Thoracic aorta (tissue), 2 donors: ENCODE results near the gene CALCOCO2. TPM values are rescaled to one million over a fixed set of nuclear protein-coding genes. Genes with fewer than 3 reads are reported as not detected.
A peak's percentile ranks its signal among the peaks of the same experiment; 100 is the strongest.

ENCODE experiments used
- ATAC-seq: fragments of 150-250 bp; one replicate; pipeline ENCODE4 v1.8.0; 2017; ENCODE audit warnings: low read depth; ENCODE audit not compliant: insufficient number of reproducible peaks, low FRiP score
- DNase-seq: peaks from one replicate; pipeline ENCODE4 v3.0.0-alpha.2; 2020; ENCODE audit warnings: low spot score
- H3K27ac ChIP-seq, 2 donors: fragments of 200-600 bp; sonication (generic); 1 replicate in 1 of 2; 2 replicates in 1 of 2; pipeline ENCODE4 v1.5.1; 2016; ENCODE audit warnings: mild to moderate bottlenecking in 2 of 2, moderate library complexity in 2 of 2
- H3K27me3 ChIP-seq: fragments of 200-600 bp; sonication (generic); replicated peaks from 2 replicates; pipeline ENCODE4 v1.6.0; 2016; ENCODE audit warnings: mild to moderate bottlenecking; ENCODE audit not compliant: insufficient read depth
- H3K36me3 ChIP-seq: fragments of 200-600 bp; sonication (generic); one replicate; pipeline ENCODE4 v1.5.1; 2016
- H3K4me1 ChIP-seq, 2 donors: fragments of 200-600 bp; sonication (generic); 1 replicate in 1 of 2; 2 replicates in 1 of 2; pipeline versions ENCODE4 v1.5.1 to v1.6.0; 2016; ENCODE audit warnings: low read depth in 2 of 2, mild to moderate bottlenecking in 1 of 2; ENCODE audit not compliant: control insufficient read depth in 1 of 2
- H3K4me3 ChIP-seq: fragments of 200-600 bp; sonication (generic); 2 replicates; pipeline ENCODE4 v1.5.1; 2016; ENCODE audit warnings: mild to moderate bottlenecking
- H3K9me3 ChIP-seq: fragments of 200-600 bp; sonication (generic); 2 replicates; pipeline ENCODE4 v1.5.1; 2016
- total RNA-seq, 2 donors: library from RNA; depleted of rRNA; stranded (reverse); fragments of >200 nt; gene quantifications; one replicate each; pipeline versions ENCODE4 v1.1.0 to v1.2.3, GENCODE V29; 2016
- TF ChIP-seq, protein P1 (sequence below): fragments of 200-600 bp; sonication (generic); IDR thresholded peaks from one replicate; pipeline ENCODE4 v1.5.1; 2019; ENCODE audit warnings: antibody characterized with exemption

Gene CALCOCO2
- total RNA-seq, 2 donors from 2014 or later, result 122 to 192 TPM

DNA sequence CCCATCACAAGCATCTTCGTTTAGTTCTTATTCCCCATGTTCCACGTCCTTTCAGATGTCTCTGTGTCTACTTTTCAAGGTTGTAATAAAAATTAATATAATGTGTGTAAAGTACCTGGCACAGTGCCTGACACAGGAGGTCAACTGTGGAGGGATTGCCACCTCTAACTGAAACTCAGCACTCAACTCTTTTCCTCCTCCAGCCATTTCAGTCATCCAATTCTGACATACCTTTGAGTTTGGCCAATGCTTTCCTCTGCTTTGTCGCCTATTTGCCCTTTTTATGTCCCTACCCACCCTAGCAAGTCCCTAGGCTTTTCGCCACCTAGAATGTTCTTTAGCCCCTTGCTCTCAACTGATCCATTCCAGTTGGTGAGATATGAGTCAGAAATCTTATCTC lies 78.9 kb downstream of the CALCOCO2 start:
- Histone ChIP-seq H3K27ac (no peak overlapping the region), H3K4me1 (peaks cover 22 to 33% of the 10 kb centered on the region in 2 donors), H3K9me3 (no peaks in the 10 kb centered on the region), H3K4me3 (peak overlapping the region; percentile 72), H3K27me3 (no peaks in the 10 kb centered on the region), H3K36me3 (no peaks in the 10 kb centered on the region)
- no peak for DNase-seq
- TF ChIP-seq, protein P1, sequence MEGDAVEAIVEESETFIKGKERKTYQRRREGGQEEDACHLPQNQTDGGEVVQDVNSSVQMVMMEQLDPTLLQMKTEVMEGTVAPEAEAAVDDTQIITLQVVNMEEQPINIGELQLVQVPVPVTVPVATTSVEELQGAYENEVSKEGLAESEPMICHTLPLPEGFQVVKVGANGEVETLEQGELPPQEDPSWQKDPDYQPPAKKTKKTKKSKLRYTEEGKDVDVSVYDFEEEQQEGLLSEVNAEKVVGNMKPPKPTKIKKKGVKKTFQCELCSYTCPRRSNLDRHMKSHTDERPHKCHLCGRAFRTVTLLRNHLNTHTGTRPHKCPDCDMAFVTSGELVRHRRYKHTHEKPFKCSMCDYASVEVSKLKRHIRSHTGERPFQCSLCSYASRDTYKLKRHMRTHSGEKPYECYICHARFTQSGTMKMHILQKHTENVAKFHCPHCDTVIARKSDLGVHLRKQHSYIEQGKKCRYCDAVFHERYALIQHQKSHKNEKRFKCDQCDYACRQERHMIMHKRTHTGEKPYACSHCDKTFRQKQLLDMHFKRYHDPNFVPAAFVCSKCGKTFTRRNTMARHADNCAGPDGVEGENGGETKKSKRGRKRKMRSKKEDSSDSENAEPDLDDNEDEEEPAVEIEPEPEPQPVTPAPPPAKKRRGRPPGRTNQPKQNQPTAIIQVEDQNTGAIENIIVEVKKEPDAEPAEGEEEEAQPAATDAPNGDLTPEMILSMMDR, result no peak
- ATAC-seq, result no peak

DNA sequence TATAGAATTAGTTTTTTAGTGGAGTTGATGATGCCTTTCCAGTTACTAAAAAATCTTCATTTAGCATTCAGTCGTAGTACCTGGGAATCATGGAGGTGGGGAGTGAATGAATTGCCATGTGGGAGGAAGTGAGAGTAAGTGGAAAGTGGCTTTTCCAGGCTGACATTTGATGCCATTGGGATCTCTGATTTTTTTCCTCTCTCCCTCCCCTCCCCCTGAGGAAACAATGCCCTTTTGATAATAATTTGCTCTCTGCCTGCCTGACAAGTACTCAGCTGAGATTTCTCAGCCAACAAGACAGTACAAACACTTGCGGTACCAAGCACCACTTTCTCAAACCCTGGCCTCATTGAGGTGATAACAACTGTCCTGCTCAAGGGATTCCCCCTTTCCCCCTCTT lies 79.5 kb downstream of the CALCOCO2 start:
- Histone ChIP-seq H3K27ac (no peak overlapping the region), H3K9me3 (no peaks in the 10 kb centered on the region), H3K4me3 (no peak overlapping the region), H3K4me1 (peaks cover 23 to 38% of the 10 kb centered on the region in 2 donors), H3K36me3 (no peaks in the 10 kb centered on the region), H3K27me3 (no peaks in the 10 kb centered on the region)
- no peak for DNase-seq
- TF ChIP-seq, protein P1, result no peak
- ATAC-seq, result no peak

DNA sequence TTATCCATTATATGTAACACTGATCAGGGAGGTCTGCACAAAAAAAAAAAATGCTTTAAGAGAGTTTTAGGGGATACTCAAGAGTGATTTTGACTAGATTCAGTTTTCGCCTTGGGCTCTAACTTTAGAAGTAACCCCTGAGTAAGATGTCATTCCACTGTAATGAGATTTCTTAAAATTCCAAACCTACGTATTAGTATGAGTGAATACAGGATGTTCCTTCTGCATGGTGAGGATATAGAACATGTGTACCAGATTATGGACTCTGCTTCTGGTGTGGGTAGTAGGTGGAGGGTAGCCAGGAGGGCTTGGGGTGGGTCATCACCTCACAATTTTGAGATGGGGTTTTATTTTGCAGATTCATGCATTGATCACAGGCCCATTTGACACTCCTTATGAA lies 81.6 kb downstream of the CALCOCO2 start:
- Histone ChIP-seq H3K4me1 (peaks cover 25 to 43% of the 10 kb centered on the region in 2 donors), H3K9me3 (no peaks in the 10 kb centered on the region), H3K27me3 (no peaks in the 10 kb centered on the region), H3K36me3 (peaks cover 11% of the 10 kb centered on the region), H3K27ac (no peak overlapping the region), H3K4me3 (no peak overlapping the region)
- DNase-seq, result no peak
- TF ChIP-seq, protein P1, result no peak
- ATAC-seq, result no peak

Other genes starting within 250 kb of the CALCOCO2 start
- gene HOXB3, start 240.8 kb upstream of the CALCOCO2 start, total RNA-seq, result 10 to 100 TPM; 26.8 to 33.3 TPM
- gene HOXB5, start 237.3 kb upstream of the CALCOCO2 start, total RNA-seq, result 1 to 10 TPM in 1 of 2 donors, under 1 TPM in 1; 0.56 to 3.8 TPM
- gene HOXB6, start 226.0 kb upstream of the CALCOCO2 start, total RNA-seq, result 1 to 10 TPM; 4.2 to 9.9 TPM
- gene HOXB7, start 220.0 kb upstream of the CALCOCO2 start, total RNA-seq, result 1 to 10 TPM in 1 of 2 donors, under 1 TPM in 1; 0.63 to 7.2 TPM
- 1 to 10 TPM in 1 of 2 donors, not detected in 1; 1.4 TPM for gene HOXB8, start 215.7 kb upstream of the CALCOCO2 start, total RNA-seq
- gene HOXB9, start 204.7 kb upstream of the CALCOCO2 start, total RNA-seq, result not detected
- not detected for gene PRAC1, start 108.5 kb upstream of the CALCOCO2 start, total RNA-seq
- not detected for gene PRAC2, start 107.8 kb upstream of the CALCOCO2 start, total RNA-seq
- gene HOXB13, start 102.3 kb upstream of the CALCOCO2 start, total RNA-seq, result not detected
- not detected for gene TTLL6, start 13.8 kb upstream of the CALCOCO2 start, total RNA-seq
- gene ATP5MC1, start 61.8 kb downstream of the CALCOCO2 start, total RNA-seq, result 10 to 100 TPM; 43.2 to 54.7 TPM
- 10 to 100 TPM; 63.2 to 90.7 TPM for gene UBE2Z, start 77.4 kb downstream of the CALCOCO2 start, total RNA-seq
- gene SNF8, start 113.8 kb downstream of the CALCOCO2 start, total RNA-seq, result 100 to 1,000 TPM; 118 to 121 TPM
- not detected for gene GIP, start 137.6 kb downstream of the CALCOCO2 start, total RNA-seq
- under 1 TPM in 1 of 2 donors, not detected in 1; 0.07 TPM for gene IGF2BP1, start 166.3 kb downstream of the CALCOCO2 start, total RNA-seq